Esophagus squamous epithelium (tissue), 5 donors: Measurements from ENCODE around the gene PSAT1. TPM values are rescaled to one million over a fixed set of nuclear protein-coding genes. Genes with fewer than 3 reads are reported as not detected.

ENCODE experiments used
- DNase-seq: peaks from one replicate; lab custom pipeline; 2025; lab: John Stamatoyannopoulos, UW
- H3K27ac ChIP-seq, 4 donors: fragments of 200-600 bp; sonication (generic); one replicate each; pipeline ENCODE4 v1.5.1; 2016 to 2019; ENCODE audit warnings: mild to moderate bottlenecking in 1 of 4
- H3K27me3 ChIP-seq, 4 donors: fragments of 200-600 bp; sonication (generic); 1 replicate in 3 of 4; 2 replicates in 1 of 4; pipeline versions ENCODE4 v1.5.1 to v1.6.0; 2017 to 2021; ENCODE audit warnings: antibody characterized with exemption in 1 of 4
- H3K36me3 ChIP-seq, 3 donors: fragments of 200-600 bp; sonication (generic); one replicate each; pipeline ENCODE4 v1.5.1; 2016 to 2019
- H3K4me1 ChIP-seq, 3 donors: fragments of 200-600 bp; sonication (generic); one replicate each; pipeline ENCODE4 v1.5.1; 2017 to 2019
- H3K4me3 ChIP-seq, 4 donors: fragments of 200-600 bp; sonication (generic); 1 replicate in 3 of 4; 2 replicates in 1 of 4; pipeline ENCODE4 v1.5.1; 2016 to 2019; ENCODE audit warnings: mild to moderate bottlenecking in 2 of 4, moderate library complexity in 1 of 4
- H3K9me3 ChIP-seq, 3 donors: fragments of 200-600 bp; sonication (generic); one replicate each; pipeline ENCODE4 v1.5.1; 2016 to 2019
- POLR2A ChIP-seq, 4 donors: fragments of 450-650 bp; IDR thresholded peaks; one replicate each; pipeline ENCODE4 v1.6.1; 2017; ENCODE audit warnings: antibody characterized with exemption in 4 of 4, mild to moderate bottlenecking in 4 of 4, moderate library complexity in 3 of 4
- WGBS, 2 donors: methylation state at CpG; one replicate each; pipeline ENCODE4 v1.1.5; 2018; 5-methylcytosine and 5-hydroxymethylcytosine counted together
- intact Hi-C: fragments of 100-400 bp; cut with DNase I; formaldehyde crosslinking; loops from one replicate; pipeline ENCODE4 v1.15.0; 2022
- total RNA-seq, 4 donors: library from RNA; depleted of rRNA; stranded (reverse); fragments of >200 nt; gene quantifications; one replicate each; pipeline ENCODE4 v1.1.0, GENCODE V29; 2016
- TF ChIP-seq, protein P1 (sequence below), 6 experiments: fragments of 450-650 bp in 4 of 6; fragments of 200-600 bp in 2 of 6; sonication (generic) in 2 of 6; IDR thresholded peaks; one replicate each; pipeline ENCODE4 v1.5.1; 2016 to 2019; ENCODE audit warnings: antibody characterized with exemption in 6 of 6, mild to moderate bottlenecking in 4 of 6, moderate library complexity in 4 of 6
- donor health status: DM: yes; HTN: yes; CAD: no.

Gene PSAT1
- total RNA-seq, 4 donors from 2014 or later: 16.2 to 76.1 (median 37.8) TPM

DNA sequence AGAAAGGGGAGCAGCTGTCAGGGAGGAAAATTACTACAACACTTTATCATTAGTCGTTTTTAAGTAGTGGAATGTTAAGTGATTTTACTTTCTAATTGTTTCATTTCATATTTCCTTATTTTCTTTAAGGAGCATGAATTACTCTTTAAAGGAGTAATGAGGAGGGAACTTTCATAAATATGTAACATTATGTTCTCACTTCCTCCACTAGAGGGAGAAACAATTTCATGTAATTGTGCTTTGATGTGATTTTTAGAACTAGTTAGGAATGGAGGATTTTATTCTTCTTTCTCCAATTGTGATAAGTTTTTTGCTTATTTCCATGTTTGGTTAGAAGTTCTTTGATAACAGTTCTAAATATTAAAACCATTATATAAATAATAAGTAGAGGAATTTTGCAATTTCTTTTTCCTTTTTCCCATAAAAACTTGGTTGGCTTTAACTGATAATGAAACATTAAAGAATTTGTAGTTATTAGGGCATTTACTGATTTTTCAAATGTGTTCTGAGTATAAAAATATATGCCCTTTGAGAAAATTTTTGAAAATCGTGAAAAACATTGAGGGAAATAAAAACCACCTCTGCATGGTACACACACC, 35.4 kb upstream of the PSAT1 start:
- WGBS, 2 donors: 31 to 41% methylated on average over 2 of the region's 2 CpGs
- intact Hi-C loops: loop anchor here (10.0 kb wide), 1 partner anchor 93 kb away; no protein-coding TSS in a partner anchor
- TF ChIP-seq, protein P1, sequence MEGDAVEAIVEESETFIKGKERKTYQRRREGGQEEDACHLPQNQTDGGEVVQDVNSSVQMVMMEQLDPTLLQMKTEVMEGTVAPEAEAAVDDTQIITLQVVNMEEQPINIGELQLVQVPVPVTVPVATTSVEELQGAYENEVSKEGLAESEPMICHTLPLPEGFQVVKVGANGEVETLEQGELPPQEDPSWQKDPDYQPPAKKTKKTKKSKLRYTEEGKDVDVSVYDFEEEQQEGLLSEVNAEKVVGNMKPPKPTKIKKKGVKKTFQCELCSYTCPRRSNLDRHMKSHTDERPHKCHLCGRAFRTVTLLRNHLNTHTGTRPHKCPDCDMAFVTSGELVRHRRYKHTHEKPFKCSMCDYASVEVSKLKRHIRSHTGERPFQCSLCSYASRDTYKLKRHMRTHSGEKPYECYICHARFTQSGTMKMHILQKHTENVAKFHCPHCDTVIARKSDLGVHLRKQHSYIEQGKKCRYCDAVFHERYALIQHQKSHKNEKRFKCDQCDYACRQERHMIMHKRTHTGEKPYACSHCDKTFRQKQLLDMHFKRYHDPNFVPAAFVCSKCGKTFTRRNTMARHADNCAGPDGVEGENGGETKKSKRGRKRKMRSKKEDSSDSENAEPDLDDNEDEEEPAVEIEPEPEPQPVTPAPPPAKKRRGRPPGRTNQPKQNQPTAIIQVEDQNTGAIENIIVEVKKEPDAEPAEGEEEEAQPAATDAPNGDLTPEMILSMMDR (IDR thresholded peaks at IDR 0.05): peak; percentile 21 to 75 (median 62)
- no peak for TF ChIP-seq POLR2A (IDR thresholded peaks at IDR 0.05)

DNA sequence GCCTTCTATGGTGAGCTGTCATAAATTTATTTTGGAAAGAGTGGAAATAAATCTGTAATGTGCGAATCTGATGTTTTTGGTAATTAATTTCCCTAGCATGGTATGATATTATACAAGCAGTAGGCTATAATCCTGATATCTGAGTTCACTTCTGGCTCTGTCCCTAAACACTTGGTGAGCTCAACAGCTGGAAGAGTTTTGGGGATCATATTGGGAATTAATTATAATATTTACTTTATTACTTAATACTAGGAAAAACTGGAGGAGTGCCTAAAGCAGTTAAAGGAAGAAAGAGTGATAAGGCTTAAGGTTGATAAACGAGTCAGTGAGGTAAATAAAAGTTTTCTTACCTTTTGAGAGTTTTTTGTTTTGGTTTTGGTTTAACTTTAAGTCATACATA, 34.3 kb upstream of the PSAT1 start:
- TF ChIP-seq POLR2A (IDR thresholded peaks at IDR 0.05): no peak
- TF ChIP-seq, protein P1 (IDR thresholded peaks at IDR 0.05): no peak
- 58 to 78% methylated on average over 2 of the region's 2 CpGs for WGBS, 2 donors
- intact Hi-C loops: loop anchor here (10.0 kb wide), 1 partner anchor 92 kb away; no protein-coding TSS in a partner anchor
- peaks cover 0 to 5% (median 0%) of the 10 kb centered on the region in 3 donors for H3K4me1 ChIP-seq
- H3K27me3 ChIP-seq: no peaks in the 10 kb centered on the region
- DNase-seq: no peak
- no peaks in the 10 kb centered on the region for H3K9me3 ChIP-seq
- no peak overlapping the region for H3K4me3 ChIP-seq
- H3K27ac ChIP-seq: no peak overlapping the region
- peaks cover 0 to 34% (median 0%) of the 10 kb centered on the region in 3 donors for H3K36me3 ChIP-seq

More for the DNA sequence above, 35.4 kb upstream of the PSAT1 start:
- Histone ChIP-seq H3K4me1 (peaks cover 0 to 5% (median 0%) of the 10 kb centered on the region in 3 donors), H3K27ac (no peak overlapping the region), H3K27me3 (no peaks in the 10 kb centered on the region), H3K36me3 (peaks cover 0 to 32% (median 0%) of the 10 kb centered on the region in 3 donors), H3K9me3 (no peaks in the 10 kb centered on the region), H3K4me3 (no peak overlapping the region)
- DNase-seq: no peak

DNA sequence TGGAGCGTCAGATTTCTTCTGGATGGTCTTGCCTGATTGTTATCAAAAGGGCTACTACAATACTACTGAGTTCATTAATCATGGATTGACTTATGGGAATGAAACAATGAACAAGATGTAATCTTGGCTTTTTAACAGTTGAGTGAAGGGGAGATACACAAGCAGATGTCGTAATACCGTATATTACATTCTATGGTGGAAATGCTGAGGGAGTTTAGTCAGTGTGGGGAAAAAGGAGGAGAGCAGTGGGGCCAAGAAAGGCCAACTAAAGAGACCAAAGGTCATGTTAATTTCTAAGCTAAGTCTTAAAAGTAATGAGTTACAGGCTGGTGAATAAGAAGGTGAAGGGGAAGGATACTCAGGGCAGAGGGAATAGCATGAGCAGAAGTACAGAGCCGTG, 29.0 kb upstream of the PSAT1 start:
- Histone ChIP-seq H3K27ac (no peak overlapping the region), H3K4me1 (peaks cover 0 to 5% (median 0%) of the 10 kb centered on the region in 3 donors), H3K36me3 (peaks cover 0 to 42% (median 0%) of the 10 kb centered on the region in 3 donors), H3K27me3 (no peaks in the 10 kb centered on the region), H3K9me3 (no peaks in the 10 kb centered on the region), H3K4me3 (no peak overlapping the region)
- no peak for DNase-seq
- 91 to 92% methylated on average over 4 of the region's 4 CpGs for WGBS, 2 donors
- intact Hi-C loops: loop anchor here (10.0 kb wide), 1 partner anchor 87 kb away; no protein-coding TSS in a partner anchor
- TF ChIP-seq, protein P1 (IDR thresholded peaks at IDR 0.05): no peak
- no peak for TF ChIP-seq POLR2A (IDR thresholded peaks at IDR 0.05)

DNA sequence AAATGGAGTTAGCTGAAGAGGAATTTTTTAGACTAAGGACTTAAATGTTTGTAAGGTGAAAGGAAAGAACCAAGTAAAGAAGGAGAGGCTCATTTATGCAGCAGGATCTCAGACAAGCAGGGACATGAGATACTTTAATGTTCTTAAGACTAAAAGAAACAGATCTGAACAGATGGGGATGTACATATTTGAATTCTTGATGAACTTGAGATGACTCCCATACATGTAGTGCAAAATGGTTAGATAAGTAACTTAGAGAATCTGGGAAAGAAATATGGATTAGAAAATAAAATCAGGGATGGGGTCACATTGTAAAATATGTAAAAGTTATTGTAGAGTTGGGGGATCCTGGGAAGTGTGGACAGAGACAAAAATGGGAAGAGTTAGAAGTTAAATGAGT, 27.1 kb upstream of the PSAT1 start:
- intact Hi-C loops: loop anchor here (10.0 kb wide), 1 partner anchor 85 kb away; no protein-coding TSS in a partner anchor
- DNase-seq: no peak
- Histone ChIP-seq H3K4me3 (no peak overlapping the region), H3K27ac (no peak overlapping the region), H3K27me3 (no peaks in the 10 kb centered on the region), H3K36me3 (peaks cover 0 to 42% (median 0%) of the 10 kb centered on the region in 3 donors), H3K9me3 (no peaks in the 10 kb centered on the region), H3K4me1 (peaks cover 0 to 5% (median 0%) of the 10 kb centered on the region in 3 donors)
- TF ChIP-seq, protein P1 (IDR thresholded peaks at IDR 0.05): no peak
- TF ChIP-seq POLR2A (IDR thresholded peaks at IDR 0.05): no peak

DNA sequence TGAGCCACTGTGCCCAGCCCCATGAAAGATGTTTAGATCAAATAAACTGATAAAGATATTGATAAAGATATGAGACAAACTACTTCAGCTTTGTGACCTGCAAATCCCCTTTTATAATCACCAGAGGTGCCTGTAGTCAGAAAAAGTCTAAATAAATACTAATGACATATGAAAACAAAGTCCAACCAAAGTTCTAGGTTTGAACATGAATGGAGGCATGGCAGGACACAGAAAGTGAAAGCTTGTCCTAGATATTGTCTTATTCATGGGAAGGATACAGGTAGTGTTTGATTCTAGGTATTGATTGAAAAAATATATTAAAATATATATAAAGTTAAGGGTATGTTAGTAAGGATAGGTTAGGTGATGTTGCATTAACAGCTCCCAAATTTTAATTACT, 24.6 kb upstream of the PSAT1 start:
- Histone ChIP-seq H3K9me3 (no peaks in the 10 kb centered on the region), H3K36me3 (peaks cover 0 to 17% (median 0%) of the 10 kb centered on the region in 3 donors), H3K27me3 (no peaks in the 10 kb centered on the region), H3K27ac (no peak overlapping the region), H3K4me1 (no peaks in the 10 kb centered on the region), H3K4me3 (no peak overlapping the region)
- no peak for TF ChIP-seq POLR2A (IDR thresholded peaks at IDR 0.05)
- TF ChIP-seq, protein P1 (IDR thresholded peaks at IDR 0.05): no peak
- no peak for DNase-seq
- intact Hi-C loops: no loop called here
